Choroid plexus epithelial cell (primary cell): ENCODE measurements around the gene POMGNT2.

Experiments used
- DNase-seq: peaks from one replicate; pipeline ENCODE4 v3.0.0-alpha.2; 2010; ENCODE audit warnings: low read depth
- H3K4me3 ChIP-seq: 2 replicates; pipeline ENCODE4 v1.5.1; 2011; ENCODE audit warnings: low read depth, mild to moderate bottlenecking, control low read depth, low read length, moderate library complexity
- TF ChIP-seq, protein P1 (sequence below): conservative IDR thresholded peaks from 2 replicates; pipeline ENCODE4 v1.5.1; 2011; ENCODE audit warnings: low read depth, mild to moderate bottlenecking, control low read depth, inconsistent platforms, low read length, moderate library complexity

Gene POMGNT2

DNA sequence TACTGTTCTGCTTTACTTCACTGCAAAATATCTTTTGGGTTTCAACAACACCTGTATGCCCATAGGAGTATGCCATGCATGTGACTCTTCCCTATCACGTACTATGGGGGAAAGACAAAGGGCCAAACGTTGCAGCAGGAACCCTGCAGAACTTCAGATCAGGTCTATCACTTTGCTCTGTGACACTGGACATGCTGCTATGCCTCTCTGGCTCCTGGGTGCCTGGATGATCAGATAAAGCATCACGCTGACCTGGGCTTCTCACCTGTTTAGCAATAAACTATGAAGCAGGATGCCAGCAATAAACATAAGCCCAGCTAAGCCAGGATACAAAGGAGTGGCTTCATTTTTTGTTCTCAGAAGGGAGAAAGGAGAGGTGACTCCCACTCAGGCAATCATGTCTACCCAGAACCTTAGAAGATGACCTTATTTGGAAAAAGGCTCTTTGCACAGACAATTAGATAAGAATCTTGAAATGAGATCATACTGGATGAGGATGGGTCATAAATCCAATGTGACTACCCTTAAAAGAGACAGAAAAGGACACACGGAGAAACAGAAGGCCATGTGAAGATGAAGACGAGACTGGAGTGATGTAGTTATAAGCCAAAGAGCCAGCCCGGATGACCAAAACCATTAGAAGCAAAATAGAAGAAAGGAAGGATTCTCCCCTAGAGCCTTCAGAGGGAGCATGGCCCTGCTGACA lies 19.3 kb downstream of the POMGNT2 start:
- no peak for DNase-seq
- TF ChIP-seq, protein P1, sequence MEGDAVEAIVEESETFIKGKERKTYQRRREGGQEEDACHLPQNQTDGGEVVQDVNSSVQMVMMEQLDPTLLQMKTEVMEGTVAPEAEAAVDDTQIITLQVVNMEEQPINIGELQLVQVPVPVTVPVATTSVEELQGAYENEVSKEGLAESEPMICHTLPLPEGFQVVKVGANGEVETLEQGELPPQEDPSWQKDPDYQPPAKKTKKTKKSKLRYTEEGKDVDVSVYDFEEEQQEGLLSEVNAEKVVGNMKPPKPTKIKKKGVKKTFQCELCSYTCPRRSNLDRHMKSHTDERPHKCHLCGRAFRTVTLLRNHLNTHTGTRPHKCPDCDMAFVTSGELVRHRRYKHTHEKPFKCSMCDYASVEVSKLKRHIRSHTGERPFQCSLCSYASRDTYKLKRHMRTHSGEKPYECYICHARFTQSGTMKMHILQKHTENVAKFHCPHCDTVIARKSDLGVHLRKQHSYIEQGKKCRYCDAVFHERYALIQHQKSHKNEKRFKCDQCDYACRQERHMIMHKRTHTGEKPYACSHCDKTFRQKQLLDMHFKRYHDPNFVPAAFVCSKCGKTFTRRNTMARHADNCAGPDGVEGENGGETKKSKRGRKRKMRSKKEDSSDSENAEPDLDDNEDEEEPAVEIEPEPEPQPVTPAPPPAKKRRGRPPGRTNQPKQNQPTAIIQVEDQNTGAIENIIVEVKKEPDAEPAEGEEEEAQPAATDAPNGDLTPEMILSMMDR, result no peak

DNA sequence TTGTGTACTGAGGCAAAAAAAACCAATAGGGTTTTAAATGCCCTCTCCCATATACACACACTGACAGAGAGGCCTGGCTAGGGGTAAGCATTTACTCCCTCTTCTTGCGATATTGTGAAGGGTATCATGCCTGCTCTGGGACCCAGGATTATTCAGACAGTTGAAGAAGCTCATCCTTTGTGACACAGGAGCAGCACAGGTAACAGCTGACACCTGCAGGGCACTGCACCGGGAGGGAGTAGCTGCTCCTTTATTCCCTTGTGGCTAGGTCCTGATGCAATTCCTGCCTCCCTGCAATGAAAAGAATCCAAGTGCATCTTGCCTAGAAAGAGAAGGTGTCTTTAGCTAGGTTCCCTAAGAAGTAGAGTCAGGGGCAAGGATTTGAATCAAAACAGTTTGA lies 23.4 kb downstream of the POMGNT2 start:
- no peak for DNase-seq
- H3K4me3 ChIP-seq, result no peak overlapping the region
- TF ChIP-seq, protein P1, result no peak

More for the DNA sequence above, 19.3 kb downstream of the POMGNT2 start:
- no peak overlapping the region for H3K4me3 ChIP-seq

DNA sequence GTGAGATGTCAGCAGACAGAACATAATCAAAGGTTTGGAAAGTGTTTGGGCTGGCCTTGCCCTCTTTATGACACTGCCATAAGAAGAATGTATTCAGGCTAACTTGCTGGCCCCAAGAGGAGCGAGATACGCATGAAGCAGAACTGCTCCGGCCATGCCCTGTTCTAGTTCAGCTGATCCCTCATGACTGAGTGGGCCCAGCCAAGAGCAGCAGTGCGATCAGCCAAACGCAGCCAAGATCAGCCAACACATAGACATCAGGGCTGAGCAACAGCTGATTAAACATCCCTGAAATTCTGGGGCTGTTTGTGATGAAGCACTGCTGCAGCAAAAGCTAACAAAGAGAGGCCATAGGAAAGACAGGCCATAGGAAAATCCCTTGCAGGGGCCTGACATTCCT lies 24.1 kb downstream of the POMGNT2 start:
- DNase-seq, result no peak
- TF ChIP-seq, protein P1, result no peak
- no peak overlapping the region for H3K4me3 ChIP-seq

DNA sequence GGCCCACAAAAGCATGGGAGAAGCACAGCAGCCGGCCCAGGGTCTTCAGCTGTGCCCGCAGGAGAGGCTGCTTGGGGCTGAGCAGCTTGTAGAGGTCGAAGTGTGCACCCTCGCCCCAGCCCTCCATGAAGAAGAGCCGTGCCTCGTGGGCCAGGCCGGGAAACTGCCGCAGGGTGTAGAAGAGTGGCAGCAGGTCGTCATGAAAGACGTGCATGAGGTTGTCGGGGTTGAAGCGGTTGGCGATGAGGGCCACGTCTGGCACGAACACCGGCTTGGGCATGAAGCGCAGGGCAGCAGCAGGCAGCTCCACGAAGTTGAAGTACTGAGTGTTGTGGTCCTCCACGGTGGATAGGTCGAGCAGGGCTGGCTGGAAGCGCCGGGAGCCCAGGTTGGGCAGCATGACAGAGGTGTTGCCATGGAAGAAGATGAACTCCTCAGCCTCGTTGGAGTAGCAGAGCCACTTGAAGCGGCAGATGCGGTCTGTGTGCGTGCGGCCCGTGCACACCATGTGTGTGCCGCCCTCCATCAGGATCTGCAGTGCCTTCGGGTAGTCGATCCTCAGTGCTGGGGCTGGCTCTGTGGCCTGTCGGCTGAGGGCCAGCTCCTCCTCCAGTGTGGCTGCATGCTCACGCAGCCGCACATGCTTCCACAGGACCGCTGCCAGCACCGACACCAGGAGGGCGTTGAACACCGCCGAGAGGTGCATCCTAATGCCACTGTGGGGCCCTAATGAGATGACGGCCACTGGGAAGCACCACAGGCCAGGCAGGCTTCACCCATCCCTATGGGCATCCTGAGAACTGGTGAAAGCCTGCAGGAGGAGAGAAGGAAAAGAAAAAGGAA lies 24.9 kb downstream of the POMGNT2 start:
- TF ChIP-seq, protein P1, result no peak
- H3K4me3 ChIP-seq, result no peak overlapping the region
- no peak for DNase-seq

DNA sequence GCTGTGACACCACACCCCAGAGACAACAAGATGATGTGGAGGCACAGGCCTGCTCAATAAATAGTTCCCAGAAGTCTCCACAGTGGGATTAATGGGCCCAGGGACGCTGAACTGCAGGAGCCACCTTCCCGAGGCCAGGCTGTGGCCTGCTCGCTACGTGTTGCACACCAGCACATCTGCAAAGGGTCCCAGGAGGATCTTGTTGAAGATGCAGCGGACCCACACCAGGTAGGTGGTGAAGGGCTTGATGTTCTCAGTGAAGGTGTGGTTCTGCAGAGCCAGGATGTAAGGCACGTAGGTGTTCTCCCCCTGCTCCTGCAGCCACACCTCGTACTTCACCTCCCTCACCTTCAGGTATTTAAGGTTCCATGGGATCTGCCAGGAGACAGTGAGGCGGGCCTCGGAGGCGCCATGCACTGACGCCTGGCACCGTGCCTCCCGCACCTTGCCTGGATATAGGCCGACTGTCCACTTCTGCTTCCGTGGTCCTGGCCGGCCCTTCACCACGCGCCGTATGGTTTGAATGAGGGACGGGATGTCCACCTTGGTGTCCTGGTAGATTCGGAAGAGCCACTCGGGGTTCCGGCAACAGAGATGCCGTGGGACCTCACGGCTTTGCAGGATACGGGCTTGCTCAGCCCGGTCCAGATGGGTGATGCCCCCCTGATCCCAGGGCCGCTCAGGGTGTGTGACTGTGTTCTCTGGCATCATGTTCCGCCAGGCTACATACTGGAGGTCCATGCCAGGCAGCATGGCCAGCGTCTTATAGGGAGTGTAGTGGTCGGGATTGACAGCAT lies 26.1 kb downstream of the POMGNT2 start:
- TF ChIP-seq, protein P1, result no peak
- no peak overlapping the region for H3K4me3 ChIP-seq
- DNase-seq, result no peak

DNA sequence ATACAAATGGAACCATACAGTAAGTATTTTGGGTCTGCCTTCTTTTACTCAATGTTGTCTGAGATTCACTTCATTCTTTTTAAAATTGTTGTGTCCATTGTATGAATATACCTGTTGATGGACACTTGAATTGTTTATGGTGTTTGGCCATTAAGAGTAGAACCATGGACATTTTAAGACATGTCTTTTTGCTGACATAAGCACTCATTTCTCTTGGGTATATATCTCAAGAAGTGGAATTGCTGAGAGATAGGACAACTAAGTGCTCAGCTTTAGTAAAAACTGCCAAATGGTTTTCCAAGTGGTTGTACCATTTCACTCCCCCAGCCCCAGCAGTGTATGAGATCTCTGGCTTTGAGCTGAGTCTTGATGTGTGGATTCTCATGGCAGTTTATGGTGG lies 28.2 kb downstream of the POMGNT2 start:
- no peak overlapping the region for H3K4me3 ChIP-seq
- TF ChIP-seq, protein P1, result no peak
- no peak for DNase-seq
